Left cardiac atrium (tissue), 4 donors: ENCODE results near the gene BTBD1. TPM values are rescaled to one million over a fixed set of nuclear protein-coding genes. Genes with fewer than 3 reads are reported as not detected.
"Not testable (repeated sequence)": the region's sequence is repeated elsewhere in the genome, so short reads cannot be mapped to it uniquely, and the experiment has no call there.

Experiments used
- ATAC-seq, 2 donors: fragments of 200-7000 bp; cut with Tn5 transposase; one replicate each; pipeline ENCODE4 v1.9.1; 2020; ENCODE audit warnings: mild to moderate bottlenecking in 2 of 2, moderate library complexity in 2 of 2
- DNase-seq: peaks from one replicate; pipeline ENCODE4 v3.0.0-alpha.2; 2020
- intact Hi-C, 2 donors: fragments of 100-400 bp; cut with DNase I; formaldehyde crosslinking; loops; one replicate each; pipeline versions ENCODE4 v1.14.1 to v1.15.1; 2022 to 2023
- total RNA-seq, 2 donors: library from RNA; stranded (reverse); fragmentation: NEBNext Ultra II Directional; extraction: Animal tissue kit (Norgen Biotek cat#: 25700); gene quantifications; one replicate each; pipeline ENCODE4 v1.2.1, GENCODE V29; 2021
- donor health status: DM: no; HTN: yes; CAD: no.
- donor health status: DM: no; HTN: yes; CAD: no; lungs with severe emphysema.
- donor health status: DM: yes; HTN: yes; CAD: no.
- donor health status: Dilated cardiomyopathy.

The BTBD1 gene
- total RNA-seq, 2 donors from 2014 or later = 100 to 128 TPM

DNA sequence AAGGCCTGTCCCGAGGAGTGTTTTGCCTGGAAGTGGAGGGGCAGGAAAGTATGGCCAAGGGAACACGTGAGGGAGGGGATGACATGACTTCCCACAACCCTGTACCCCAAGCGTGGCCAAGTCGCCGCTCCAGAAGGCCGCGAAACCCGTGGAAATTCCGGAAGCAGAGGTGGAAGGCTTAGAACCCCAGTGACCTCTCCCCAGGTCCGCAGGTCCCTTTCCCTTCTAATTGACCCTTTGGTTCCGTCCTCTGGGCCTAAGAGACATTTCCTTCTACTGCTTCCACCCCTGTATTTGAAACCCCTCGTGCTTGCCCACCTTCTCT lies 548 bp upstream of the BTBD1 start:
- DNase-seq (no peak), ATAC-seq (no peak)
- intact Hi-C loops = loop anchor here in 1 of 2 donors (5.0 kb wide), 1 partner anchor 35 kb away; no protein-coding TSS in a partner anchor

DNA sequence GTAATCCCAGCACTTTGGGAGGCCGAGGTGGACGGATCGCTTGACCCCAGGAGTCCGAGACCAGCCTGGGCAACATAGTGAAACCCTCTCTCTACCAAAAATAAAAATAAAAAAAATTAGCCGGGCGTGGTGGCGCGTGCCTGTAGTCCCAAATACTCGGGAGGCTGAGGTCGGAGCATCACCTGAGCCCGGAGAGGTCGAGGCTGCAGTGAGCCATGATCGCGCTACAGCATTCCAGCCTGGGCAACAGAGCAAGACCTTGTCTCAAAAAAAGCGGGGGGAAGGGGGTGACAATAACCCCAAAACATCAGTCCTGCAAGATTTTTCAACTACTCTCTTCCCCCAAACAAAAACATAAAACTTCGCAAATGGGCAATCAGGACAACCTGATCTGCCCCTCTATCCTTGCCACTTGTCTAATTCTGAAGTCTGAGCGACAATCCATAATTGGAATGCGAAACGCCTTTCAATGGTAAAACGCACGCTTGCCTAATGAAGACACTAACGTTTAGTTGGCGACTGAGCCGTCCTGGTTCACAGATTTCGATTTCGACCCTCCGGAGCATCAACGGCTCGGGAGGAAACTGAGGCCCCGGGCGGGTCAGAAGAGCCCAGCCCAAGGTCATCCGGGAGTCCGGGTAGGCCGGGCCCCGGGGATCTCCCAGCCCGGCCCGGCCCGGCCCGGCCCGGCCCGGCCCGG lies 868 bp downstream of the BTBD1 start:
- intact Hi-C loops = loop anchor here in 1 of 2 donors (5.0 kb wide), 1 partner anchor 36 kb away; no protein-coding TSS in a partner anchor
- DNase-seq (no peak), ATAC-seq (no peak)

DNA sequence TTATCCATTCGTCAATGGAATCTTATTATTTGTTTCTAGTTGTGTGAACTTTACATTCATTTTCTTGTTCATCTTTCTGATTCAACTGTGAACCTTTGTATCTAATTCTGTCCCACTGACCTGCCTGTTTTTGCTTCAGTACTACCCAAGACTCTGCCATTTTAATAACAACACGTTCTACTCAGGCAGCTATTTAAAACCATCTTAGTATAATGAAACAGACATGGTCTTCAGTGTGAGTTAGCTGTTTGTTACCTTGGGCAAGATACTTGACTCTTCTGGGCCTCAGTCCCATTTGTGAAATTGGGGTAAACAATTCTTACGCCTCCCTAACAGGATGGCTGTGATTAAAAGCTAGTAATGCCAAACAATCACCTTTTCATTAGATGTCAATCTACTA lies 1.6 kb downstream of the BTBD1 start:
- ATAC-seq = no peak
- intact Hi-C loops = loop anchor here in 1 of 2 donors (5.0 kb wide), 1 partner anchor 37 kb away; no protein-coding TSS in a partner anchor
- DNase-seq = no peak

DNA sequence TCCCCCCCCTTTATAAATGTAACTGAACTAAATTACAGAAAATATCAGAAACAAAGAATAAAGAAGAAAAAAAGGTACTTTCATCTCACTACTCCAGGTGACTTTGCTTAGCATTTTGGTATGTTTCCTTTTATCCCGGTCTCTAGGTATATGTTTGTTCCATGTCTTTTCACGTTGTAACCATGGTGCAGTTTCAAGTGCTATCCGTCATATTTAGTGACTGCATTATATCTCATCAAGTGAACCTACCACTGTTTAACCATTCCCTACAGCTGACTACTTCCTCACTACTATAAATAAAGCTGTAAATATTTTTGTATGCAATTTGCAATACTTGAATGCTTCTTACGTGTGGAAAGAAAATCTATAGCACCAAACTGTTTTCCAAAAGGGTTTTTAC lies 2.2 kb downstream of the BTBD1 start:
- intact Hi-C loops = loop anchor here in 1 of 2 donors (5.0 kb wide), 1 partner anchor 37 kb away; no protein-coding TSS in a partner anchor
- ATAC-seq = no peak

DNA sequence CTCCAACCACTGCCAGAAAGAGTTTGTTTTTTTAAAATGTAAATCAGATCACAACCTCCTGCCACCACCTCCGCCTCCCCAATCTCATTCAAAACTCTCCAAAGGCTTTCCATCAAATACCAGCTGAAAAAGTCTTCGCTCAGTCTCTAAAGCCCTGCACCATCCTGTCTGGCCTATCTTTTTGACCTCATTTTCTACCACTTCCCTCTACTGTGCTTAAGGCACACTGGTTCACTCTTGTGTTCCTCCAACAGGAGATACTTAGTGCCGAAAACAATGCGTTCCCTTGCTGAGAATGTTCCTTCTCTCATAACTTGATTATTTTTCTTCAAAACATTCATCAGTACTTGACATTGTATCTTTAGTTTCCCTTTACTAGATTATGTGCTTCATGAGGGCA lies 3.5 kb downstream of the BTBD1 start:
- ATAC-seq (no peak), DNase-seq (no peak)
- intact Hi-C loops = no loop called here

More for the DNA sequence above, 2.2 kb downstream of the BTBD1 start:
- DNase-seq = no peak

DNA sequence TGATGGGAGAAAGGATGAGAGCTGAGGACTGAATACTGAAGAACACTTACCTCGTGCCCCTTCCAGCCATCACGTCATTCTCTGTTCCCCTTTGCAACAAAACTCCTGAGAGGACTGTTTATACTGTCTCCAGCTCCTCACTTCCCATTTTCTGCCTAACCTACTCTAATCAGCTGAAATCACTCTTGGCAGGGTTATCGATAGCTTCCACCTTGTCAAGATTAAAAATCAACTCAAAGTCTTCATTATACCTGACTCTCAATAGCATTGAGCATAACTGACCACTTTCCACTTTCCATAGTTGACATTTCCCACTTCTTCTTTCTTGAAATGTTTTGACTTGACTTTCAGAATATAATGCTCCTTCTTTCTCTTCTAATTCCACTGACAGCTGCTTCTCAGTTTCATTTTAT lies 4.3 kb downstream of the BTBD1 start:
- intact Hi-C loops = no loop called here
- ATAC-seq (no peak), DNase-seq (no peak)

DNA sequence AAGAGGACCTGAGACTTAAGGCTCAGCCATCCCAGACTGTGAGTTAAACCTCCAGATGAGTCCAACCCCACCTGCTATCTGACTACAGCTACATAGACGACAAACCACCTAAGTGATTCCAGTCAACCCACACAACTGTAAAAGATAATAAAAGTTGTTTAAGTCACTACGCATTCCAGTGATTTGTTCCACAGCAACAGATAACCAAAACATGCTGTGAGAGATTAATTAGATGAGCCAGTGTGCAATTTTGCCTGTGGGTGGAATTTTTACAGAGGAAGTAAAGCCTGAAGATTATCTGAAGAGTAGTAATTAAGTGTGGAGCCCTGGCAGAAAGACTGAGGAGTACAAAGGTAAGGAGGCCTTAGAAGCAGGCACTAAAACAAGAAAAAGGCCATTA lies 5.4 kb downstream of the BTBD1 start:
- DNase-seq (no peak), ATAC-seq (no peak)
- intact Hi-C loops = no loop called here

DNA sequence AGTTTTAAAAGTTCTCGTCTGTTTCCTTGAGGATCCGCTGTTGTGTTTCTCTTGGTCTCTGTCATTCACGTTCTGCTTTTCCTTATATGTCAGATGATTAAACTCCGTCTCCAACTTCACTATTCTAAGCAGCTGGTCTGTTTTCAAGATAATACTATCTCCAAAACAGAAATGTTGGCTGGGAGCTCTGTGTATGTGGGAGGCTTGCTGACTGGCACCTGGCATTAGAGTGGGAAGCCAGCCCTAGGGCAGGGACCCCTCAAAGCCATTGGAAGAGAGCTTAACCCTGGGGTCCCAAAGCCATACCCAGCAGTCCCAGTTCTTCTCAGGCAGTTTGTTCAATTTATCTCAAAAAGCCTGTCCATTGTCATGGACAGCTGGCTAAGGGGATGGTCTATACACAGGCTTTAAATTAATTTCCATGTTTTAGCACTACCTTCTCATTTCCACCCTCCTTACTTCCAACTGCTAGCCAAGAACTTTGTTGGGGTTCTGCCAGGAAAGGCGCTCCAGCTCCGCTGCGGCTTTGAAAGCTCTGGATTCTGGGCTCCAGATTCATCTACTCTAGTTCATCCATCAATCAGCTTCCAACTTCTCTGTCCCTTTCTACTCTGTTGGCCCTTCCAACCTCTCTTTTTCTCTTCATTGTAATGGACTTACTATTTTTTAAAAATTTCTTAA lies 9.2 kb downstream of the BTBD1 start:
- DNase-seq (no peak), ATAC-seq (peak; percentile 82 to 84)
- intact Hi-C loops = loop anchor here in 1 of 2 donors (5.0 kb wide), 1 partner anchor 46 kb away; the partner anchor contains the start of gene C15orf40

DNA sequence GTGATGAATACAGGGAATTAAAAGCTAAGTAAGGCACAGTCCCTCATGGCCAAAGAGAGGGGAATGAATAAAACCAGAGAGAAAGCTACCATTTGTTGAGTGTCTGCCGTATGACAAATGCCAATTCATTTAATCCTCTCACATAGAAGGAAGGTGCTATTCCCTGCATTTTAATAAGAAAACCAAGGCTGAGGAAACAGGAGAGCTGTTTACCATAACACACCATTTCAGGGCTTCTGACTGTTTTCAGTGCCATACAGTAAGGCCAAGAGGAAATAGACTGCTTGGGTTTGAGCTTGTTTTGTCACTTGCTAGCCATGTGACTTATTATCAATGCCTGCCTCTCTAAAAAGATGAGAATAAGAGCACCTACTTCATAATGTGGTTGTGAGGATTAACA lies 10.1 kb downstream of the BTBD1 start:
- intact Hi-C loops = loop anchor here in 1 of 2 donors (5.0 kb wide), 1 partner anchor 45 kb away; the partner anchor contains the start of gene C15orf40
- ATAC-seq (no peak), DNase-seq (no peak)

DNA sequence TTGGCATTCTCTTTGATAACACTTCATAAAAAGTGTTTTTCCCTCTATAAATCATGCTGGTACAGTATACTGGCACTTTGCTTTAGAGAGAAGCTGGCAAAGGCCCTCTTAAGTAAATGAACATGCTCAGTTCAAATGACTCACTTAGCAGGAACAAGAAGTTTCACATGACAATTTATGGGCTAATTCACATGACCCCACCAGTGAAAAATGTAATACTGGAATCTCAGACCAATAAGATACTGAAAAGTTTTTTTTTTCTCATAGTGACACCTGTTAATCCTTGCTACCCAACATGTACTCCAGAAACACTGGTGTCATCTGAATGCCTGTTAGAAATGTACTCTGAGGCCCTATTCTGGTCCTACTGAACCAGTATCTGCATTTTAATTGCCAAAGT lies 13.9 kb downstream of the BTBD1 start:
- DNase-seq = no peak
- intact Hi-C loops = no loop called here
- ATAC-seq = no peak

DNA sequence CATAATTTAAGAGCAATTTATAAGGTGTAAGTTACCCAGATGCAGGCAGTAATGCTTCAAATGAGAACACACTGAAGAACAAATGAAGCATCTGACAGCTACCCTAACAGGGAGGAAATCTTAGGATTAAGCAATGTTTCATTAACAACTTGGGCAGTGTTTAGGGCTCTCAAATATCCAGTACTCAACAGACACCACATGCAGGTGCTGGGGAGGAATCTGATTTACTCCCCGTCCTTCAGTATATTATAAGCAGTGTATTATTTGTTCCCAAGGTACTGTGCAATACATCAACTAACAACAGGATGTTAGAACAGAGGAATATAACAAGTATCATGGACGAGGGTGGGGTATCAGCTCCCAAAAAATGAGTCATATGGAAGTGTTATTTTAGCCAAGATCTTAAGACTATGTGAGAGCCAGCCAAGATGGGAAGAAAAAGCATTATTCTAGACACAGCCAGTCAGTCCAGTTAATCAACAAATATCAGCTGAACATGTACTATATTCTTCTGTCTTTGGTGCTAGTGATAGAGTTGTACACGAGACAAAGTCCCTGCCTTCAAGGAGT lies 20.4 kb downstream of the BTBD1 start:
- intact Hi-C loops = no loop called here
- ATAC-seq (peak in 1 of 2 donors; percentile 88), DNase-seq (no peak)

DNA sequence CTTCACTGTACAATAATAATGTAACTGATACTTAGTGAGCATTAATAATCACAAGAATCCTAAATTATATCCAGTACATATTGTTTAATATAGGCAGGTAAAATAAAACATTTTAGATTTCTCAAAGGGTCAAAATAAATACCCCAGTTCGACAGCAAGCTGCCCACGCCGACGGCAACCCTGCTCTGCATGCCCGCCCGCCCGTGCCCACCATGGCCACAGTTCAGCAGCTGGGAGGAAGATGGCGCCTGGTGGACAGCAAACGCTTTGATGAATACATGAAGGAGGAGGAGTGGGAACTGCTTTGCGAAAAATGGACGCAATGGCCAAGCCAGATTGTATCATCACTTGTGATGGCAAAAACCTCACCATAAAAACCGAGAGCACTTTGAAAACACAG lies 22.9 kb downstream of the BTBD1 start:
- no peak for DNase-seq
- no peak for ATAC-seq
- intact Hi-C loops = no loop called here

DNA sequence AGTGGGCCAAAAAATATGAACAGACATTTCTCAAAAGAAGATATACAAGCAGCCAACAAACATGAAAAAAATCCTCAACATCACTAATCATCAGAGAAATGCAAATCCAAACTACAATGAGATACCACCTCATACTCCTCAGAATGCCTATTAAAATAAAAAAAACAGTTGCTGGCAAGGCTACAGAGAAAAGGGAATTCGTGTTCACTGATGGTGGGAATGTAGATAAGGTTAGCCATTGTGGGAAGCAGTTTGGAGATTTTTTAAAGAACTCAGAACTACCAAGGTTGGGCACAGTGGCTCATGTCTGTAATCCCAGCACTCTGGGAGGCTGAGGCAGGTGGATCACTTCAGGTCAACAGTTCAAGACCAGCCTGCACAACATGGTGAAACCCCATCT lies 27.8 kb downstream of the BTBD1 start:
- ATAC-seq (no peak), DNase-seq (no peak)
- intact Hi-C loops = no loop called here

DNA sequence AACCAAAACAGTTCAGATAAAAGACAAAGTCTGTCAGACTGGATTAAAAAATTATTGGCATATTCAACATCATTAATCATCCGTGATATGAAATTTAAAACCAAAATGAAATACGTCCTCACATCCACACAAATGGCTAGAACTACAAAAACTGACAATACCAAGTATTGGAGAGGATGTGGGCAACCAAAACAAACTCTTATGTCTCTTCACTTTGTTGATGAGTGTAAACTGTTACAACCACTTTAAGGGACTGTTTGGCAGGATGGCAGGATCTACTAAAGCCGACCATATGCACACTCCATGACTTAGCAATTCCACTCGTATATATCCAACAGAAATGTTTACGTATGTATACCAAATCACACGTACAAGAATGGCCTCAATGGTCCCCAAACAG lies 30.8 kb downstream of the BTBD1 start:
- DNase-seq (no peak), ATAC-seq (no peak)
- intact Hi-C loops = no loop called here

DNA sequence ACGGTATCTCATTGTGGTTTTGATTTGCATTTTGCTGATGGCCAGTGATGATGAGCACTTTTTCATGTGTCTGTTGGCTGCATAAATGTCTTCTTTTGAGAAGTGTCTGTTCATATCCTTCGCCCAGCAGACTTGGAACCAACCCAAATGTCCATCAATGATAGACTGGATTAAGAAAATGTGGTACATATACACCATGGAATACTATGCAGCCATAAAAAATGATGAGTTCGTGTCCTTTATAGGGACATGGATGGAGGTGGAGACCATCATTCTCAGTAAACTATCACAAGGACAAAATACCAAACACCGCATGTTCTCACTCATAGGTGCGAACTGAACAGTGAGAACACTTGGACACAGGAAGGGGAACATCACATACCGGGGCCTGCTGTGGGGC lies 35.8 kb downstream of the BTBD1 start:
- DNase-seq, ATAC-seq, intact Hi-C loops: not testable (repeated sequence)

DNA sequence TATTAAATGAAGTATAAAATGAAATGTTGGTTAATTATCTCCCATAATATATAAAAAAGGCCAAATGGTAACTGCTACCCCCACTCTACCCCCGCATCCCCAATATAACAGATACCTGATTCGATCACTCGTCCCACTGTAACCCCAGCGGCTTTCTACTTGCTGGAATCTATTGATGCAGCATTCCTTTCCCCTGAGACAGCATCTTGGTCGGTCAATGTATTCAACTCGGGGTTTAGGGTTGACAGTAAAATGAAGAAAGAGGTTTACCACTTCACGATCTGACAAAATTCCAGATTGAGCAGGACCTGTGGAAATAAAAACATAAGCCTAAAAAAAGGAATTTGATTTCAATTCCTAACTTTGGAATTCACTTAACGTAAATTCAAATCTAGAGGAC lies 37.0 kb downstream of the BTBD1 start:
- no peak for ATAC-seq
- no peak for DNase-seq

DNA sequence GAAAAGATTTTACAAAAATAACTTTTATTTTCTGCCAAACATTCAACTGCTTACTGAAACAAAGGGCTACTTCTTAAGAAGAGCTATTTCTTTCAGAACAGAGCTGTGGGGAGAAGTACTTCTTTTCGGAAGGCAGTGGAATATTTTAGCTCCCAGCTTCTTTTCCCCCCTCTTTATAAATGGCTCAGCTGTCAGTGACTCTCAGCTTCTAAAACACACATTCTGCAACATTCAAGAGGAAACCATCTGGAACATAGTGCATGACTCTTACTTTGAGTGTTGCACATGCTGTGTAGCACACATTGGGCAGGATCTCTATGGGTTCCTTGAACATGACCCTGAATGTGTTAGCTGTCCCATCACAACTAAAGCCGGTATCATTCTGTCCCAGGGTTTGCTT lies 48.6 kb downstream of the BTBD1 start:
- ATAC-seq (no peak), DNase-seq (no peak)
- intact Hi-C loops = loop anchor here in 1 of 2 donors (10.0 kb wide), 1 partner anchor 96 kb away; no protein-coding TSS in a partner anchor

More for the DNA sequence above, 37.0 kb downstream of the BTBD1 start:
- intact Hi-C loops = no loop called here

DNA sequence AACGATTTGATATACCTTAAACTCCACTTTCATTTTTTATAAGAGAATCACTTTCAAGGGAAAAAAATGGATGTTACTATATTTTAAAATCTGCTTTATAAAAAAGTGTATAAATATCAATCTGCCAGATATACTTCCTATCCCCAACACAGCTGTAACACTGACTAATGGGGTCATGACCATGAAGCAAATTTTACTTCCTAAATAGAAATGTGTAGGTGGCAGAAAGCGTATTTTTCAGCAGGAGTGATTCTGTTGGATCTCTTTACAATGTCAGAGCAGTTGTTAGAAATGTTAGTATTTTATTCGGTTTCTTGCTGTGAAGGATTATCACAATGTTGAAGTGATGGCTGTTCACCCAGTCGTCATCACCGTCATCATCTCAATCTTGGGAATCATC lies 50.1 kb downstream of the BTBD1 start:
- intact Hi-C loops = loop anchor here in 1 of 2 donors (10.0 kb wide), 1 partner anchor 98 kb away; no protein-coding TSS in a partner anchor
- DNase-seq (no peak), ATAC-seq (no peak)

DNA sequence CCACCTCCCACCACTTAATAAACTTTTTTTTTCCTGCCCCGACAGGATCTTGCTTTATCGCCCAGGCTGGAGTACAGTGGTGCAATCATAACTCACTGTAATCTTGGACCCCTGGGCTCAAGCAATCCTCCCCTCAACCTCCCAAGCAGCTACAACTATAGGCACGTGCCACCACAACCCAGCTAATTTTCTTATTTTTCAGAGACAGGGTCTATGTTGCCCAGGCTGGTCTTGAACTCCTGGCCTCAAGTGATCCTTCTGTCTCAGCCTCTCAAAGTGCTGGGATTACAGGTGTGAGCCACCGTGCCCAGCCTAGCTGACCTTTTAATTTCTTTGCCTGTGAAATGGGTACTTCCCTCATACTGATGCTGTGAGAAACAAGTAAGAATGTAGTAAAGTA lies 51.7 kb downstream of the BTBD1 start:
- intact Hi-C loops = loop anchor here in 1 of 2 donors (10.0 kb wide), 1 partner anchor 99 kb away; no protein-coding TSS in a partner anchor
- DNase-seq (no peak), ATAC-seq (no peak)

DNA sequence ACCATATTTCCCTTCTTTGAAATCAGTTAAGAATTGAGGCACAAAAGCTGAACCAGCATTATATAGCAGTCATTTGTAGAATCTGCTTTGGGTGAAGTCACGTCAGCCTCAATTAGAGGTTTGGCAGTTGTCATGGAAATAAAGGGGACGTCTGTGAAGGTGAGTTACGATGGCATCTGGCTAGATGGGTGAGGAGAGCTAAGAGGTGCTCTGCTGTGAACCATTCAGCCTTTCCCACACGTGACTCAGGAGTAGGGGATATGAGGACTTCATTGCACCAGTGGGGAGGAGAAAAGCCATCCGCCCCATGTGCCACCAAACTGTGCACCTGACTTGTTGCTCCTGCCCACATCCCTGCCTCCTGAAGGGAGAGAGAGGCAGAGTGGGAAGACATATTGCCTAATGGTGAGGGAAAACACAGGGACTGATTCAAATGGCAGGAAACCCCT lies 52.8 kb downstream of the BTBD1 start:
- ATAC-seq (no peak), DNase-seq (no peak)
- intact Hi-C loops = loop anchor here (5.0 to 10.0 kb wide), 4 partner anchors 43 to 193 kb away; partner anchors contain the start of genes HDGFL3 (in 1 of the 2) and TM6SF1 (in 1 of the 2)
